Endothelial cell of umbilical vein (primary cell): ENCODE measurements around the gene CLIC4. TPM values are rescaled to one million over a fixed set of nuclear protein-coding genes. Genes with fewer than 3 reads are reported as not detected.

Source experiments
- BruUV-seq: library from RNA; stranded (reverse); fragments of 400-500 nt; replicated peaks from 2 replicates; lab custom pipeline; 2021; lab: Mats Ljungman, UMichigan
- CTCF ChIA-PET: fragments of 300-600, 350-600 bp; sonication (Branson Sonifier 250); formaldehyde crosslinking; loops from one replicate; lab custom pipeline; 2021; ENCODE audit warnings: antibody characterized with exemption, inconsistent platforms; lab: Charles Lee
- POLR2A ChIA-PET: fragments of 300-600, 350-600 bp; sonication (Branson Sonifier 250); formaldehyde crosslinking; loops from one replicate; lab custom pipeline; 2021; ENCODE audit warnings: antibody characterized with exemption, inconsistent platforms; lab: Charles Lee
- DNase-seq: peaks from one replicate; pipeline ENCODE4 v3.0.0-alpha.2; 2011; ENCODE audit warnings: low read depth, low spot score
- FAIRE-seq: peaks from 2 replicates; lab custom pipeline; 2011; peaks lifted over from hg19 to GRCh38; lab: Jason Lieb, UNC
- H2AFZ ChIP-seq: 2 replicates; pipeline ENCODE4 v1.6.0; 2012; ENCODE audit warnings: low read depth, low read length, control low read depth, inconsistent platforms
- H3K27ac ChIP-seq: 2 replicates; pipeline ENCODE4 v1.5.1; 2011; ENCODE audit warnings: low read depth, mild to moderate bottlenecking, control low read depth, low read length, moderate library complexity; ENCODE audit not compliant: insufficient read depth
- H3K27me3 ChIP-seq, 2 experiments: 2 replicates each; pipeline versions ENCODE4 v1.6.0 to v1.6.1; 2011; ENCODE audit warnings: low read length in 2 of 2, mixed read lengths in 1 of 2; ENCODE audit not compliant: control insufficient read depth in 2 of 2, insufficient read depth in 2 of 2
- H3K36me3 ChIP-seq, 2 experiments: 2 replicates in 1 of 2; 3 replicates in 1 of 2; pipeline ENCODE4 v1.5.1; 2011; ENCODE audit warnings: low read length in 2 of 2, mild to moderate bottlenecking in 1 of 2, moderate library complexity in 1 of 2; ENCODE audit not compliant: control insufficient read depth in 2 of 2, insufficient read depth in 2 of 2; ENCODE audit errors: extremely low read depth in 1 of 2
- H3K4me1 ChIP-seq: 3 replicates; pipeline ENCODE4 v1.5.1; 2011; ENCODE audit warnings: mild to moderate bottlenecking, low read length; ENCODE audit not compliant: control insufficient read depth, insufficient read depth; ENCODE audit errors: extremely low read depth
- H3K4me2 ChIP-seq: 2 replicates; pipeline ENCODE4 v1.6.1; 2011; ENCODE audit warnings: low read length, control low read depth, mixed read lengths; ENCODE audit not compliant: insufficient read depth
- H3K4me3 ChIP-seq, 3 experiments: fragments of 200-600 bp in 1 of 3; sonication (generic), shearing (Covaris generic) in 1 of 3; replicated peaks in 1 of 3; 2 replicates each; pipeline ENCODE4 v1.5.1; 2011 to 2016; ENCODE audit warnings: control low read depth in 3 of 3, low read length in 3 of 3, mild to moderate bottlenecking in 2 of 3, inconsistent platforms in 1 of 3, low read depth in 1 of 3, moderate library complexity in 1 of 3; ENCODE audit not compliant: insufficient read depth in 1 of 3
- H3K79me2 ChIP-seq: 2 replicates; pipeline ENCODE4 v1.6.0; 2012; ENCODE audit warnings: low read length, inconsistent platforms; ENCODE audit not compliant: control insufficient read depth, insufficient read depth
- H3K9ac ChIP-seq: replicated peaks from 2 replicates; pipeline ENCODE3; 2011; ENCODE audit warnings: low read length, control low read depth; ENCODE audit not compliant: insufficient read depth; ENCODE audit errors: extremely low read depth
- H3K9me1 ChIP-seq: replicated peaks from 3 replicates; pipeline ENCODE4 v1.6.0; 2011; ENCODE audit warnings: mild to moderate bottlenecking, low read length; ENCODE audit not compliant: control insufficient read depth, insufficient read depth; ENCODE audit errors: extremely low read depth
- H3K9me3 ChIP-seq: replicated peaks from 2 replicates; pipeline ENCODE4 v1.5.1; 2012; ENCODE audit warnings: low read length, inconsistent platforms; ENCODE audit not compliant: control insufficient read depth, insufficient read depth
- H4K20me1 ChIP-seq: replicated peaks from 2 replicates; pipeline ENCODE3; 2011; ENCODE audit warnings: mild to moderate bottlenecking, low read length; ENCODE audit not compliant: control insufficient read depth, insufficient read depth; ENCODE audit errors: extremely low read depth
- CTCF ChIP-seq, 2 donors: IDR thresholded peaks; 1 replicate in 1 of 2; 2 replicates in 1 of 2; pipeline ENCODE4 v1.5.1; 2011; ENCODE audit warnings: low read length in 2 of 2, mild to moderate bottlenecking in 2 of 2, moderate library complexity in 2 of 2, control low read depth in 1 of 2, inconsistent platforms in 1 of 2, low read depth in 1 of 2; ENCODE audit not compliant: insufficient read depth in 1 of 2; ENCODE audit errors: extremely low read depth in 1 of 2
- EZH2 ChIP-seq: IDR thresholded peaks from 2 replicates; pipeline ENCODE4 v1.6.1; 2012; ENCODE audit warnings: borderline replicate concordance, low read depth, mild to moderate bottlenecking, moderate library complexity, low read length, inconsistent platforms; ENCODE audit not compliant: severe bottlenecking
- FOS ChIP-seq: IDR thresholded peaks from 2 replicates; pipeline ENCODE4 v1.6.1; 2011; ENCODE audit warnings: mild to moderate bottlenecking, low read length, moderate library complexity, borderline replicate concordance; ENCODE audit not compliant: insufficient read depth
- GATA2 ChIP-seq: IDR thresholded peaks from 2 replicates; pipeline ENCODE4 v1.7.0; 2011; ENCODE audit warnings: low read depth, mild to moderate bottlenecking, moderate library complexity, mixed read lengths, low read length; ENCODE audit not compliant: insufficient read length, insufficient read depth
- JUN ChIP-seq: IDR thresholded peaks from 2 replicates; pipeline ENCODE4 v1.6.1; 2011; ENCODE audit warnings: borderline replicate concordance, low read depth; ENCODE audit not compliant: insufficient read length, insufficient read depth
- MYC ChIP-seq: IDR thresholded peaks from one replicate; pipeline ENCODE4 v1.6.1; 2011; ENCODE audit warnings: mild to moderate bottlenecking, low read depth, low read length
- POLR2A ChIP-seq: IDR thresholded peaks from 2 replicates; pipeline ENCODE4 v1.6.1; 2012; ENCODE audit warnings: low read depth, mild to moderate bottlenecking, control low read depth, low read length
- POLR2AphosphoS5 ChIP-seq: IDR thresholded peaks from 2 replicates; pipeline ENCODE4 v1.6.1; 2012; ENCODE audit warnings: low read depth, mild to moderate bottlenecking, control low read depth, low read length, moderate library complexity; ENCODE audit not compliant: insufficient read depth
- dilution Hi-C: fragments of 300-500 bp; cut with MboI; formaldehyde crosslinking; loops from one replicate; pipeline ENCODE4 v1.15.0; 2019; ENCODE audit warnings: low sequenced_read_pairs; ENCODE audit not compliant: extremely low pct_ligation_motif_present
- intact Hi-C: fragments of 100-400 bp; cut with micrococcal nuclease; formaldehyde crosslinking; loops from one replicate; pipeline ENCODE4 v1.10.0; 2022
- polyA plus RNA-seq, 4 experiments: library from polyadenylated mRNA; depleted of rRNA in 3 of 4; stranded (reverse) in 3 of 4; unstranded in 1 of 4; fragments of >200 nt; gene quantifications; 2 replicates each; pipeline versions ENCODE4 v1.2.1 to v1.2.3, GENCODE V29; 2011 to 2012; ENCODE audit warnings: missing spikeins in 1 of 4
- total RNA-seq: library from RNA; stranded (reverse); gene quantifications from 2 replicates; pipeline ENCODE4 v1.2.3, GENCODE V29; 2021
- TF ChIP-seq, protein P1 (sequence below): IDR thresholded peaks from 2 replicates; pipeline ENCODE4 v1.6.1; 2011; ENCODE audit not compliant: insufficient read depth, insufficient read length

Gene CLIC4
- total and polyA plus RNA-seq, 2 donors (not counting 3 experiments of a cell fraction or from before 2014, with no cell fraction given): 97.5 to 330 TPM

GRCh38 chr1:24786191-24786590 lies 40.9 kb downstream of the CLIC4 start:
- Histone ChIP-seq H2AFZ (no peak overlapping the region), H3K9me1 (no peaks in the 10 kb centered on the region), H3K79me2 (peaks cover 92% of the 10 kb centered on the region), H3K4me1 (no peaks in the 10 kb centered on the region), H3K4me2 (no peak overlapping the region), H3K27me3 (no peaks in the 10 kb centered on the region), H3K9me3 (no peaks in the 10 kb centered on the region), H3K36me3 (no peaks in the 10 kb centered on the region), H3K4me3 (no peak overlapping the region), H4K20me1 (peaks cover 8% of the 10 kb centered on the region), H3K27ac (no peak overlapping the region), H3K9ac (no peak overlapping the region)
- ChIA-PET POLR2A (interaction anchor here (0.8 kb wide), 1 partner anchor 41 kb away, joined by 3 read pairs; the partner anchor contains the start of gene CLIC4), CTCF (interaction anchor here (2.2 kb wide), 1 partner anchor 98 kb away, joined by 10 read pairs; no protein-coding TSS in a partner anchor)
- TF ChIP-seq JUN (no peak), POLR2A (no peak), FOS (no peak), POLR2AphosphoS5 (no peak), EZH2 (no peak), GATA2 (no peak), CTCF (IDR thresholded peaks at IDR 0.05; ENCODE audit: extremely low read depth in 1 of 2, insufficient read depth in 1 of 2, low read depth in 1 of 2, low read length in 2 of 2) (no peak), MYC (no peak)
- TF ChIP-seq, protein P1, sequence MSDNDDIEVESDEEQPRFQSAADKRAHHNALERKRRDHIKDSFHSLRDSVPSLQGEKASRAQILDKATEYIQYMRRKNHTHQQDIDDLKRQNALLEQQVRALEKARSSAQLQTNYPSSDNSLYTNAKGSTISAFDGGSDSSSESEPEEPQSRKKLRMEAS: no peak
- FAIRE-seq (no peak), DNase-seq (no peak)
- intact Hi-C loops: no loop called here
- BruUV-seq: no TSS peak
- dilution Hi-C loops: no loop called here
